H9 (cell line): ENCODE data around the gene RPL27. TPM values are rescaled to one million over a fixed set of nuclear protein-coding genes. Genes with fewer than 3 reads are reported as not detected.

Source experiments
- DNase-seq: peaks from one replicate; pipeline ENCODE4 v3.0.0-alpha.2; 2017
- H2AFZ ChIP-seq: one replicate; pipeline ENCODE4 v1.6.1; 2013; ENCODE audit warnings: mild to moderate bottlenecking, low read length, control low read depth, moderate library complexity
- H2AK5ac ChIP-seq: 2 replicates; pipeline ENCODE4 v1.6.1; 2013; ENCODE audit warnings: low read length, control low read depth, mixed read lengths; ENCODE audit not compliant: insufficient read length
- H2BK120ac ChIP-seq: one replicate; pipeline ENCODE4 v1.6.1; 2013; ENCODE audit warnings: low read depth, mild to moderate bottlenecking, low read length, control low read depth, inconsistent platforms; ENCODE audit not compliant: poor library complexity, severe bottlenecking
- H2BK12ac ChIP-seq: 2 replicates; pipeline ENCODE4 v1.6.1; 2013; ENCODE audit warnings: low read length, control low read depth, mixed read lengths, low read depth; ENCODE audit not compliant: insufficient read length
- H2BK15ac ChIP-seq: 2 replicates; pipeline ENCODE4 v1.6.1; 2013; ENCODE audit warnings: low read depth, low read length, control low read depth
- H2BK20ac ChIP-seq: one replicate; pipeline ENCODE4 v1.6.1; 2013; ENCODE audit warnings: low read depth, mild to moderate bottlenecking, low read length, control low read depth, inconsistent platforms; ENCODE audit not compliant: poor library complexity, severe bottlenecking
- H2BK5ac ChIP-seq: 2 replicates; pipeline ENCODE4 v1.6.1; 2013; ENCODE audit warnings: low read length, control low read depth, mixed read lengths; ENCODE audit not compliant: insufficient read length
- H3K14ac ChIP-seq: 2 replicates; pipeline ENCODE4 v1.6.1; 2013; ENCODE audit warnings: low read length, control low read depth; ENCODE audit not compliant: insufficient read depth
- H3K18ac ChIP-seq: 2 replicates; pipeline ENCODE4 v1.6.1; 2013; ENCODE audit warnings: low read depth, mild to moderate bottlenecking, mixed read lengths, low read length, control low read depth; ENCODE audit not compliant: insufficient read length
- H3K23ac ChIP-seq: 2 replicates; pipeline ENCODE4 v1.6.1; 2013; ENCODE audit warnings: low read length, control low read depth, mixed read lengths, low read depth; ENCODE audit not compliant: insufficient read length
- H3K23me2 ChIP-seq: 2 replicates; pipeline ENCODE4 v1.6.1; 2013; ENCODE audit warnings: low read depth, mild to moderate bottlenecking, mixed read lengths, low read length, control low read depth; ENCODE audit not compliant: insufficient read length, poor library complexity, severe bottlenecking
- H3K27ac ChIP-seq: 2 replicates; pipeline ENCODE4 v1.5.1; 2013; ENCODE audit warnings: low read length, control low read depth, mixed read lengths, low read depth; ENCODE audit not compliant: insufficient read length
- H3K27me3 ChIP-seq: 2 replicates; pipeline ENCODE4 v1.6.1; 2013; ENCODE audit warnings: low read length, control low read depth, inconsistent platforms; ENCODE audit not compliant: insufficient read depth
- H3K4ac ChIP-seq: 2 replicates; pipeline ENCODE4 v1.6.1; 2013; ENCODE audit warnings: low read depth, mild to moderate bottlenecking, control low read depth, inconsistent platforms, low read length, moderate library complexity
- H3K4me1 ChIP-seq: 2 replicates; pipeline ENCODE4 v1.6.1; 2013; ENCODE audit warnings: low read length, control low read depth, inconsistent platforms; ENCODE audit not compliant: insufficient read depth
- H3K4me2 ChIP-seq: 2 replicates; pipeline ENCODE4 v1.6.1; 2013; ENCODE audit warnings: low read length, control low read depth, mixed read lengths; ENCODE audit not compliant: insufficient read length, insufficient read depth
- H3K56ac ChIP-seq: 2 replicates; pipeline ENCODE4 v1.6.1; 2013; ENCODE audit warnings: low read depth, mild to moderate bottlenecking, mixed read lengths, low read length, control low read depth; ENCODE audit not compliant: insufficient read length
- H3K79me1 ChIP-seq: 2 replicates; pipeline ENCODE4 v1.6.1; 2013; ENCODE audit warnings: low read depth, mild to moderate bottlenecking, moderate library complexity, low read length, control low read depth, inconsistent platforms; ENCODE audit not compliant: insufficient read depth, poor library complexity, severe bottlenecking
- H3K79me2 ChIP-seq: 2 replicates; pipeline ENCODE4 v1.6.1; 2013; ENCODE audit warnings: low read length, control low read depth, inconsistent platforms; ENCODE audit not compliant: insufficient read depth
- H3K9ac ChIP-seq: 2 replicates; pipeline ENCODE4 v1.6.1; 2013; ENCODE audit warnings: low read length, control low read depth, mixed read lengths; ENCODE audit not compliant: insufficient read length; ENCODE audit errors: extremely low read depth
- H3K9me3 ChIP-seq: one replicate; pipeline ENCODE4 v1.6.1; 2013; ENCODE audit warnings: low read depth, low read length, inconsistent platforms; ENCODE audit not compliant: control insufficient read depth
- H3T11ph ChIP-seq: one replicate; pipeline ENCODE4 v1.6.1; 2013; ENCODE audit warnings: mild to moderate bottlenecking, low read length, control low read depth, inconsistent platforms
- H4K20me1 ChIP-seq: one replicate; pipeline ENCODE4 v1.6.1; 2013; ENCODE audit not compliant: control insufficient read depth, insufficient read length, insufficient read depth
- H4K5ac ChIP-seq: 2 replicates; pipeline ENCODE4 v1.6.1; 2013; ENCODE audit warnings: low read depth, mild to moderate bottlenecking, mixed read lengths, low read length, control low read depth; ENCODE audit not compliant: insufficient read length
- H4K8ac ChIP-seq: replicated peaks from 2 replicates; pipeline ENCODE4 v1.6.1; 2013; ENCODE audit warnings: low read length, control low read depth, mixed read lengths, low read depth; ENCODE audit not compliant: insufficient read length
- H4K91ac ChIP-seq: 2 replicates; pipeline ENCODE4 v1.6.1; 2013; ENCODE audit warnings: low read depth, mild to moderate bottlenecking, moderate library complexity, mixed read lengths, low read length, control low read depth; ENCODE audit not compliant: insufficient read length
- H3K27ac Mint-ChIP-seq, 3 experiments: 2 replicates in 2 of 3; 3 replicates in 1 of 3; pipeline ENCODE4 v1.8.0; 2020 to 2021; ENCODE audit warnings: mixed read lengths in 3 of 3, mild to moderate bottlenecking in 1 of 3, moderate library complexity in 1 of 3
- H3K27me3 Mint-ChIP-seq: 2 replicates; pipeline ENCODE4 v1.8.0; 2021; ENCODE audit warnings: low read depth, mild to moderate bottlenecking, moderate library complexity, mixed read lengths
- H3K36me3 Mint-ChIP-seq, 3 experiments: 2 replicates in 2 of 3; 3 replicates in 1 of 3; pipeline ENCODE4 v1.8.0; 2020 to 2021; ENCODE audit warnings: low read depth in 3 of 3, mixed read lengths in 3 of 3; ENCODE audit not compliant: insufficient read depth in 1 of 3
- H3K4me1 Mint-ChIP-seq, 2 experiments: 2 replicates each; pipeline ENCODE4 v1.8.0; 2020; ENCODE audit warnings: mixed read lengths in 2 of 2
- H3K4me3 Mint-ChIP-seq, 2 experiments: 2 replicates in 1 of 2; 3 replicates in 1 of 2; pipeline ENCODE4 v1.8.0; 2020 to 2021; ENCODE audit warnings: mild to moderate bottlenecking in 2 of 2, mixed read lengths in 2 of 2, moderate library complexity in 1 of 2
- H3K9me3 Mint-ChIP-seq, 2 experiments: 2 replicates in 1 of 2; 3 replicates in 1 of 2; pipeline ENCODE4 v1.8.0; 2020; ENCODE audit warnings: mild to moderate bottlenecking in 2 of 2, mixed read lengths in 2 of 2, moderate library complexity in 1 of 2
- CTCF ChIP-seq: fragments of 200-600 bp; sonication (generic); conservative IDR thresholded peaks from 3 replicates; pipeline ENCODE4 v1.8.0; 2021; ENCODE audit warnings: antibody characterized with exemption, mild to moderate bottlenecking
- WGBS: extraction: QIAGEN DNeasy Blood & Tissue Kit; methylation state at CpG from one replicate; pipeline ENCODE4 v1.1.7; 2013; ENCODE audit warnings: missing lambda C conversion rate, low lambda C conversion rate, mixed read lengths; ENCODE audit not compliant: insufficient read length; ENCODE audit errors: extremely low coverage; 5-methylcytosine and 5-hydroxymethylcytosine counted together
- total RNA-seq: library from RNA; stranded (reverse); gene quantifications from 2 replicates; pipeline ENCODE4 v1.2.1, GENCODE V29; 2021

The RPL27 gene
- total RNA-seq, 1 experiment from 2014 or later: 1,514 TPM

- Histone ChIP-seq H3K4ac (no peak overlapping the region), H3K4me1 (peaks cover 10% of the 10 kb centered on the region; the same call in 1 of the 2 replicates), H3K9me3 (no peaks in the 10 kb centered on the region), H3K18ac (no peak overlapping the region), H4K5ac (no peak overlapping the region), H3K14ac (no peak overlapping the region), H3K27ac (no peak overlapping the region), H4K20me1 (no peaks in the 10 kb centered on the region), H3T11ph (no peak overlapping the region), H4K91ac (no peak overlapping the region), H2BK20ac (no peak overlapping the region), H3K9ac (no peak overlapping the region), H3K23ac (no peak overlapping the region), H3K27me3 (no peaks in the 10 kb centered on the region), H2BK15ac (no peak overlapping the region), H3K79me1 (no peaks in the 10 kb centered on the region), H3K23me2 (peaks cover 12% of the 10 kb centered on the region), H3K4me2 (peak overlapping the region; percentile 3), H2AK5ac (no peak overlapping the region), H3K79me2 (no peaks in the 10 kb centered on the region), H2BK120ac (no peak overlapping the region), H2BK12ac (no peak overlapping the region), H2BK5ac (no peak overlapping the region), H3K56ac (no peak overlapping the region), H4K8ac (no peak overlapping the region), H2AFZ (no peak overlapping the region)
- Mint-ChIP-seq H3K36me3 (peaks cover 10 to 30% (median 25%) of the 10 kb centered on the region in 3 experiments; a peak in 6 of 7 replicates), H3K9me3 (no peaks in the 10 kb centered on the region), H3K27me3 (no peaks in the 10 kb centered on the region), H3K27ac (peak overlapping the region; percentile 76 to 90 (median 85)), H3K4me3 (peak overlapping the region; percentile 50 to 67), H3K4me1 (peaks cover 45 to 56% of the 10 kb centered on the region in 2 experiments)
- peak; percentile 80 for DNase-seq
- TF ChIP-seq CTCF: no peak
- no CpG with 5 or more reads among the region's 9 CpGs for WGBS
Observed at GRCh38 chr17:43027091-43028032, 29.1 kb downstream of the RPL27 start.
